SU-DHL-6 (cell line): Measurements from ENCODE around the gene OLFM1.

Source experiments
- H2AFZ ChIP-seq: fragments of 200-600 bp; sonication (generic); 2 replicates; pipeline ENCODE4 v1.6.1; 2014; ENCODE audit warnings: low read depth, mild to moderate bottlenecking, moderate library complexity, mixed read lengths, antibody characterized with exemption, low read length; ENCODE audit not compliant: severe bottlenecking
- H3F3A ChIP-seq: fragments of 200-600 bp; shearing (Covaris generic); 2 replicates; pipeline ENCODE4 v1.6.0; 2016; ENCODE audit warnings: antibody characterized with exemption, mild to moderate bottlenecking; ENCODE audit not compliant: insufficient read depth
- H3K27ac ChIP-seq: fragments of 200-600 bp; sonication (generic); 2 replicates; pipeline ENCODE4 v1.5.1; 2016; ENCODE audit warnings: low read depth, mild to moderate bottlenecking, low read length, moderate library complexity, mixed read lengths
- H3K27me3 ChIP-seq: fragments of 200-600 bp; sonication (generic), shearing (Covaris generic); 2 replicates; pipeline ENCODE4 v1.6.0; 2014; ENCODE audit warnings: mild to moderate bottlenecking, low read length
- H3K36me3 ChIP-seq: fragments of 200-600 bp; sonication (generic); 2 replicates; pipeline ENCODE4 v1.6.1; 2014; ENCODE audit warnings: mild to moderate bottlenecking, low read length, mixed read lengths
- H3K4me2 ChIP-seq: fragments of 300-600, 200-600 bp; shearing (Covaris generic), sonication (generic); 2 replicates; pipeline ENCODE4 v1.6.0; 2014; ENCODE audit warnings: low read length, low read depth, mild to moderate bottlenecking; ENCODE audit not compliant: poor library complexity, severe bottlenecking
- H3K4me3 ChIP-seq: fragments of 200-600 bp; sonication (generic); 2 replicates; pipeline ENCODE4 v1.5.1; 2014; ENCODE audit warnings: antibody characterized with exemption, low read length, mild to moderate bottlenecking, mixed read lengths; ENCODE audit not compliant: insufficient read depth, poor library complexity, severe bottlenecking
- H3K79me2 ChIP-seq: fragments of 200-600 bp; sonication (generic); 2 replicates; pipeline ENCODE4 v1.6.1; 2014; ENCODE audit warnings: mild to moderate bottlenecking, low read length, moderate library complexity; ENCODE audit not compliant: insufficient read depth
- H3K9ac ChIP-seq: fragments of 200-600 bp; sonication (generic); 2 replicates; pipeline ENCODE4 v1.7.0; 2014; ENCODE audit warnings: mild to moderate bottlenecking, low read length
- H3K9me2 ChIP-seq: fragments of 200-600 bp; sonication (generic); replicated peaks from 2 replicates; pipeline ENCODE4 v1.6.1; 2014; ENCODE audit warnings: low read length; ENCODE audit not compliant: insufficient read depth
- H3K9me3 ChIP-seq: fragments of 200-600 bp; sonication (generic); 2 replicates; pipeline ENCODE4 v1.6.1; 2014; ENCODE audit warnings: low read length, mixed read lengths; ENCODE audit not compliant: insufficient read depth
- H4K20me1 ChIP-seq: fragments of 200-600 bp; sonication (generic); 2 replicates; pipeline ENCODE4 v1.6.1; 2014; ENCODE audit warnings: low read depth, mild to moderate bottlenecking, antibody characterized with exemption, low read length, moderate library complexity, mixed read lengths
- EZH2phosphoT487 ChIP-seq: fragments of 200-600 bp; sonication (generic), shearing (Covaris generic); conservative IDR thresholded peaks from 2 replicates; pipeline ENCODE4 v1.6.1; 2018; ENCODE audit warnings: mild to moderate bottlenecking, antibody characterized with exemption, low read length, moderate library complexity, mixed read lengths
- TF ChIP-seq, protein P1 (sequence below): fragments of 200-600 bp; sonication (generic); IDR thresholded peaks from one replicate; pipeline ENCODE4 v1.5.1; 2017; ENCODE audit warnings: antibody characterized with exemption, mild to moderate bottlenecking, low read length, moderate library complexity; ENCODE audit not compliant: insufficient read depth, poor library complexity, severe bottlenecking

The OLFM1 gene

DNA sequence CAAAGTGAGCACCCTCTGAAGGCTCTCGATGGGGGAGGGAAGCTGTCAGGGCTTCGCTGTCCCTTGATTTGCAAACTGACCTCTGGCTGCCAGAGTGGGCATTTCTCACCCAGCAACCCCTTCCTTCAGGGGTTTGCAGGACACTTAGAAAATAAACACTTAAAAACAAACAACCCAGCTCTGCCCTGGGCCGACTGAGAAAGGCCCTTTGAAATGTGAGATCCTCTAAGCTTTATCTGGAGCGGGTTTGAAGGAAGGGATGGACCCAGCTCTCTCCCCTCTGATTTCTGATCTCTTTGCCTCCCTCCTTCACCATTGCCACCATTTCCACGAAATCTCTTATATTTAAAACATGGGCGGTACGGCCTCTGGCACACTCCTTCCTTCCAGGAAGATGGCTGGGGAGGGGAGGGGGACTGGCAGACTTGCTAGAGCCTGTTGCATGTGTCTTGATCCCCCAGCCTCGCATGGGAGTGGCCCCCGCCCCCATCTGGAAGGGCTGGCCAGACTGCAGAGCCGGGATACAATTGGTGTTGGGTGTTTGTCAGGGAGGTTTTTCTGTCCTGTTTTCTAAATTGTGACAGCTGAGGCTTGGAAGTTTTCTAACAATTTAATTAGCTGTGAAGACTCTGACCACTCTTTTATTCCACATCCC lies 20.2 kb downstream of the OLFM1 start:
- Histone ChIP-seq H3K9me3 (no peaks in the 10 kb centered on the region), H3K27me3 (no peaks in the 10 kb centered on the region)

DNA sequence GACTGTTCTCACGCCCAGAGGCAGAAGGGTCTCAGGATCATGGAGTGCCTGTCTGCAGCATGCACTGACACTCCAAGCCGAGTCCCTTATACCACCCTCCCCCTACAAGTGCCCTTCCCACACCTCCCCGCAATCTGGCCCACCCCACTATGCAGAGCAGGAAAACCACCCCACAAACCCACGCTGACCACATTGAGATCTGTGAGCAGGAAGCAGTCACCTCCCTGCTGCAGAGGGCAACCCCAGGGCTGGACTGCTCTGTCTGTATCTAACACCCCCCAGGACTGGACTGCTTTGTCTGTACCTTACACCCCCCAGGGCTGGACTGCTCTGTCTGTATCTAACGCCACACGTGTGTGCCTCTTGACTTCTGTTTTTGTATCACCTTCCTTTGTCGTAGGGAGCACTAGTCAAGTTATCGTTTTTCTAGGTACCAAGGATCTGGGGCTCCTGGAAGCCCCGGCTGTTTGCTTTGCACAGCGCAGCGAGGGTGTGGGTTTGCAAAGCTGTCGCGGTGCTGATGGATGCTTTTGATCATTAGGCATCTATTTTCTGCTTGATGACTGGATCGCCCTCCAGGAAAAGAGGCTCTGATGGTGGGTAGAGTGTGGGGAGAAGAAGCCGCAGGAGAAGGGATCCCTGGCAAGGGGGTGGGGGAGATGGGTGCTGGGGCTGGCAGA lies 21.5 kb downstream of the OLFM1 start:
- Histone ChIP-seq H3K79me2 (no peaks in the 10 kb centered on the region), H4K20me1 (no peaks in the 10 kb centered on the region), H3K27me3 (no peaks in the 10 kb centered on the region), H3K9me2 (no peaks in the 10 kb centered on the region), H3K36me3 (no peaks in the 10 kb centered on the region), H3K9me3 (no peaks in the 10 kb centered on the region), H2AFZ (no peak overlapping the region), H3K4me3 (no peak overlapping the region), H3K27ac (no peak overlapping the region), H3K9ac (no peak overlapping the region), H3K4me2 (no peak overlapping the region), H3F3A (no peaks in the 10 kb centered on the region)
- TF ChIP-seq EZH2phosphoT487 = no peak
- TF ChIP-seq, protein P1, sequence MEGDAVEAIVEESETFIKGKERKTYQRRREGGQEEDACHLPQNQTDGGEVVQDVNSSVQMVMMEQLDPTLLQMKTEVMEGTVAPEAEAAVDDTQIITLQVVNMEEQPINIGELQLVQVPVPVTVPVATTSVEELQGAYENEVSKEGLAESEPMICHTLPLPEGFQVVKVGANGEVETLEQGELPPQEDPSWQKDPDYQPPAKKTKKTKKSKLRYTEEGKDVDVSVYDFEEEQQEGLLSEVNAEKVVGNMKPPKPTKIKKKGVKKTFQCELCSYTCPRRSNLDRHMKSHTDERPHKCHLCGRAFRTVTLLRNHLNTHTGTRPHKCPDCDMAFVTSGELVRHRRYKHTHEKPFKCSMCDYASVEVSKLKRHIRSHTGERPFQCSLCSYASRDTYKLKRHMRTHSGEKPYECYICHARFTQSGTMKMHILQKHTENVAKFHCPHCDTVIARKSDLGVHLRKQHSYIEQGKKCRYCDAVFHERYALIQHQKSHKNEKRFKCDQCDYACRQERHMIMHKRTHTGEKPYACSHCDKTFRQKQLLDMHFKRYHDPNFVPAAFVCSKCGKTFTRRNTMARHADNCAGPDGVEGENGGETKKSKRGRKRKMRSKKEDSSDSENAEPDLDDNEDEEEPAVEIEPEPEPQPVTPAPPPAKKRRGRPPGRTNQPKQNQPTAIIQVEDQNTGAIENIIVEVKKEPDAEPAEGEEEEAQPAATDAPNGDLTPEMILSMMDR = no peak

More for the DNA sequence above, 20.2 kb downstream of the OLFM1 start:
- no peak overlapping the region for H3K4me3 ChIP-seq
- no peaks in the 10 kb centered on the region for H3K36me3 ChIP-seq
- H4K20me1 ChIP-seq = no peaks in the 10 kb centered on the region
- no peak overlapping the region for H3K9ac ChIP-seq
- no peak overlapping the region for H3K4me2 ChIP-seq
- no peak for TF ChIP-seq EZH2phosphoT487
- TF ChIP-seq, protein P1 = no peak
- H3K79me2 ChIP-seq = no peaks in the 10 kb centered on the region
- H3K27ac ChIP-seq = no peak overlapping the region
- no peak overlapping the region for H2AFZ ChIP-seq
- H3K9me2 ChIP-seq = no peaks in the 10 kb centered on the region
- H3F3A ChIP-seq = no peaks in the 10 kb centered on the region

DNA sequence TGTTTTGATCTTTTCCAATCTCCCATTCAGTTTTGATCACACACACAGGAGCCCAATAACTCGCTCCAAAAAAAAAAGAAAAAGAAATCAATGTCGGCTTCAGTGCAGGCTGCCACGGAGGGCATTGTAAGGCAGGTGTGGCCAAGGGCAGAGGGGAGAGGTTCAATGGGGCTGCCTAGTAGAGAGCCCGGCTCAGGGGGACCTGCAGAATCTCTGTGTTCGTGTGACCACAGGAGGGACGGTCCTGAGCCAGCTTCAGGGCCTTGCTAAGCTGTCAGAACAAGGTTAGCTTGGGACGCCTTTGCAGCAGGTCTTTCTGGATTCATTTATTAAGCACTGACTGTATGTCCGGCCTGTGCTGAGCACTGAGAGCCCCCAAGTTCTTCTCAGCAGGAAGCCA lies 22.2 kb downstream of the OLFM1 start:
- Histone ChIP-seq H3F3A (no peaks in the 10 kb centered on the region), H3K9ac (no peak overlapping the region), H3K9me2 (no peaks in the 10 kb centered on the region), H3K36me3 (no peaks in the 10 kb centered on the region), H2AFZ (no peak overlapping the region), H3K4me3 (no peak overlapping the region), H3K79me2 (no peaks in the 10 kb centered on the region), H3K27ac (no peak overlapping the region), H3K9me3 (no peaks in the 10 kb centered on the region), H4K20me1 (no peaks in the 10 kb centered on the region), H3K27me3 (no peaks in the 10 kb centered on the region), H3K4me2 (no peak overlapping the region)
- TF ChIP-seq, protein P1 = no peak
- no peak for TF ChIP-seq EZH2phosphoT487
